C1 segment of cervical spinal cord (tissue), 14 donors: ENCODE data around the gene ARHGAP20.
A peak's percentile ranks its signal among the peaks of the same experiment; 100 is the strongest.

Experiments
- DNase-seq, 14 donors: peaks; one replicate each; lab custom pipeline; 2025; lab: John Stamatoyannopoulos, UW

Gene ARHGAP20

DNA sequence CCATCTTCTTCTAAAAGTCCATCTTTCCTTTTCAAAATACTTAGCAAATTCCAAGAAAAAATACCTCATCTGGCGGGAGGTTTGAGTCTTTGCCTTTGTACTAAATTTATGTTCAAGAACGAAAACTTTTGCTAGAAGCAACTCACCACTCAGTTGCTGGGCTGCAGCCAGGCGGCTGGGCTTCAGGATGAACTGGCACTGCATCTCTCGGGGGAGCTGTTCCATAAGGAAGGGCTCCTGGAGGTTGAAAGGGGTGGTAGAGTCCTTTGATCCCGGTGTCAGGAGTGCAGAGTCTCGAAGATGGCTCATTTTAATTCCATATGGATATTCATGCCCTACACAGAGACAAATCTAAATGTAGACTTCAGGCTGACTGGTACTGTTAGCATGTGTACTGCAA lies 105.8 kb downstream of the ARHGAP20 start:
- DNase-seq: no peak

DNA sequence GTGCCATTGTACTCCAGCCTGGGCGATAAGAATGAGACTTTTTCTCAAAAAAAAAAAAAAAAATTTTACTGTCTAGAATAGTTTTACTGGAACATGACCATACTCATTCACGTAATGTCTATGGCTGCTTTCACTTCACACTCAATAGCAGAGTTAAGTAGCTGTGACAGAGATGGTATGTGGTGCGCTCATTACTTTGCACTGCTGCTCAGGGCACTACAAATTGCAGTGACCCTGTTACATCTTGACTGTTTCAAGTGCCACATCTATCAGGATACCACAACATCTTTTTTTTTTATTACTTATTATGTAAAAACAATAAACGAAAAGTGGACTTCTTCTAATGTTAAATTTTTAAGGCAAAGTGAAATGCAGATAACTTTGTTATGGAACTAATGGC lies 110.3 kb downstream of the ARHGAP20 start:
- no peak for DNase-seq

DNA sequence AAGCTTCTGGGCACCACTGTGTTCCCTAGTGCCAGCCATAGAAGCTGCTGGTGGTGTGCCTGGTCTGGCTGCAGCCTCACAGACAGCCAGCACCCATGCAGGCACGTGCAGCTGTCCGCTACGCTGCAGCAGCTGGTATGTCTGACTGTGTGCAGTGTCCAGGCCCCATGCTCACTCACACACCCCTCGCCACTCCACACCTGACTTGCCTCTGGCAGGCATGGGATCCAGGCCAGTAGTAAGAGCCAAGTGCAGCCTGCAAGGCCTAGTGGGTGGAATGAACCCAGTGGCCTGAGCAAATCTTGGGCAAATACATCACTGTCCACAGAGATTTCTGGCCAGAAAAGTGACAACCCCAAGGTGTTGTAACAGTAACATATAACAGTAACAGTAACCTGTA lies 111.9 kb downstream of the ARHGAP20 start:
- no peak for DNase-seq

DNA sequence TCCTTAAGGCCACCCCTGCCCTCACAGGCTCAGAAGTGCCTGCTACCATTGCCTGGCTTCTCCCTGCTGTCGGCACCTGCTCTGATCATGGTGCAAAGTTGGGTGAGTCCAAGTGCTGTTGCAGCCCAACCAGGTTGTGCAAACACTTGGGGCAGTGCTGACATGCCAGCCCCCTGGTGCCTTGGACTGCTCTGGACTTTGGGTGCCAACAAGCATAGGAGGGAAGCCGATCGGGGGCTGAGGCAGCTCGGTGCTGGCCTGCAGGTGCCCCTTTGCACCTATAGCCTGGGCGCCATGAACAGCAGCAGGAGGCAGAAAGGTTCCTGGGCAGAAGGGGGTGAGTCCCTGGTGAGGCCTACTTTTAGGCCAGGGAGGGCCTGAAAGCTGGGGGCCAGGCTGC lies 113.0 kb downstream of the ARHGAP20 start:
- DNase-seq: no peak

DNA sequence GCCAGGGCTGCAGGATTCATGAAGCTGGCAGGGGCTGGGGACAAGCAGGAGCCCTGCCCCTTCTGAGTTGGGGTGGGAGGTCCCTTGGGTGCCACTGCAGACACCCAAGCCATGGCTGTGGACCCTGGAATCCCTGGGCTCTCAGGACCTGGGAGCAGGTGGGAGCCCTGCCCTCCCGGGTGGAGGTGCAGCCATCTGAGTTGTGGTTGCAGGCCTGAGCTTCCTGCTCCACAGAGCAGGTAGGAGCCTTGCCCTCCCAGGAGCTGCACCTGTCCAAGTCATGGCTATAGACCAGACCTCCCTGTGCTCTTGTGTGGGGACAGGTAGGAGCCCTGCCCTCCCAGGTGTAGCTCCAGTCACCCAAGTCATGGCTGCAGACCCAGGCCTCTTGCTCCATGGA lies 113.5 kb downstream of the ARHGAP20 start:
- no peak for DNase-seq

DNA sequence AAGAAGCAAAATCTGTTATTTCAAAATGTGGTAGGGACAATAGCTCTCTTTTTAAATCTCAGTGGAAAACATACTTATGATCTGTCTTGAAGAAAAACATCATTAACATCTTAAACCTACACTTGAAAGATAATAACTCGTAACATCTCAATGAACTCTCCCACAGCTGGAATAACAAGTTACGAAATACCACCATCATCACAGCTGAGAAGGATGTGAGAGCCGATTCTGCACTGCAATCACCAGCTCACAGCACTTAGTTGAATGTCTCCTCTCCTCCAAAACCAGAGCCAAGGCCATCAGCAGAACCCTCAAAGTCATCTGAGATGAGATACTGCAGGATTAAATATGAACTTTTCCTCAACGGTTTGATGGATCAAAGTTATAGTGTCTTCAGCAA lies 124.3 kb downstream of the ARHGAP20 start:
- no peak for DNase-seq

DNA sequence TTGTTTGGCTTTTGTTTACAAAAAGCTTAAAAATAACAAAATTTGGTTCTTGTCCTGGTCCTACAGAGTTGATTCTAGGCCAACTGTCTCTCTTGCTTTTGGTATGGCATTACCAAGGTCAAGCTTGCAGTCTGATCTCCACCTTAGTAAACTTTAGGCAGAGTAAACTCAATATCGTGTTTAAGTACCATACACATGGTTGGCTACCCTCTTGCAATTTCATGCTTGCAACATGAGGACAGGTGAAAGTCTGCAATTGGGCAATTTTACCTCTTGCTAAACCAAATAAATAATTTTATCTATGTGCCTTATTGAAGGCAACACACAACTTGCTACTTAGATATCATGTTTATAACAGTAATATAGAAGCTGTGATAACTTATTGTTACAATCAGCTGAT lies 125.1 kb downstream of the ARHGAP20 start:
- DNase-seq: no peak

DNA sequence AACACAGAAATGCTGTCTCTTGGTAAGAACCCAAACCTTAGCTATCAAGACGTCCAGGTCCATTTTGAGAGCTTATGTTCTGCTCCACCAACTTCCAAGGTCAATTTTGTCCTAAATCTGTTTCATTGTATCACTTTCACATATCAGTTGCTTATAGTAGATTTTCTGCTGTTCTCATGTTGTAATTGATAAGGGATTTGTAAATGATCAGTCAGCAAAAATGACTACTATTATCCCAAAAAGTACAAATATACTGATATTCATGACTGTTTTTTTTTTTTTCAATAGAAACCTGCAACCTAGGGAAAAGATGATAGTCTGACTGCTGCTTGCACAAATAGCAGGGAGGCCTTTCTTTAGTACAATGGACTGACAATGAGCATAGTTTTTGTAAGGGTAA lies 128.1 kb downstream of the ARHGAP20 start:
- DNase-seq: no peak

DNA sequence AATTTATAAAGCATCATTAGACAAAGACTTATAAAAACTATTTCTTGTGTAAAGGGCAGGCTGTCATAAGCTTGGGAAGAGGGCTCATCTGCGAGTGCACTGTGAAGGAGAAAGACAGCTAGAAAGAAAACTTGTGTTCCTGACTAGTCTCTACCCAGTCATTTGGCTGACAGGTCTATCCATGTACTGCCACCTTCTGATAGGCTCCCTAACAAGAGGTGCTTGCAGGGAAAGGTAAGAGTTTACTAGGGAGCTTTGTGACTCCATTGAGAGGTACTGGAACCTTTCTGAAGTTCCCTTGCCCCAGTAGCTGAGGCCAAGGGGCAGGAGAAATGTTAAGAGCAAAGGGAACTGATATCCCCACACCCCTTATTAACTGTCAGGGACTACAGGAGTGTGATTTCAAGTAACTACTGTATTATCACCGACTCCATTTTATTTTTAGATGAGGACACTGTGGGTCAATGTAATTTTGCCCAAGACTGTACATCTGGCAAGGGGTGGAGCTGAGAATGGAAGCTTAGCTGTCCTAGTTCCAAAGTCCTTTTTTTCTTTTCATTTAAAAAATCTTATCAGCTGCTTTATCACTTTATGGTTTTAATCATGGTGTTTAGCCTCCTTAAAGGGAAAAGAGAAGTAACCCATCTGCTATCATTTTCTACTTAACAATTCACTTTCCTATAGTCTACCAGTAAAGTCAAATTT lies 129.4 kb downstream of the ARHGAP20 start:
- no peak for DNase-seq

DNA sequence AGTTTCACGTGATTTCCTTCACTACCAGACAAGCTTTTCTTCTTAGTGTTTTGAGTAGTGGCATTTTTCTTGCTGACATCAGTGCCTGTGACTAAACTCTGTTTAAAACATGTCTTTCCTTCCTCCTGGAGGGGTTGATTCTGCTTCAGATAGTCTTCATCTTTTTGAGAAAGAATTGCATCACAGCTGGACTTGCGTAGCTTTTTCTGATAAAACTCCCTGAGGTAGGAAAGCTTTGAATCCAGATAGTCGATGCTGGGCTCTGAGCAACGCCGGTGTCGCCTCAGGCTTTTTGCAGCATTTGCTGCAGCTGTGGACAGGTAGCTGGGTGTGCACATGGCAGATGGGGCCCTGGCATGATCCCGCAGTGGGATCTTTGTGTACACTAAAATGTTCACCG lies 131.7 kb downstream of the ARHGAP20 start:
- no peak for DNase-seq

DNA sequence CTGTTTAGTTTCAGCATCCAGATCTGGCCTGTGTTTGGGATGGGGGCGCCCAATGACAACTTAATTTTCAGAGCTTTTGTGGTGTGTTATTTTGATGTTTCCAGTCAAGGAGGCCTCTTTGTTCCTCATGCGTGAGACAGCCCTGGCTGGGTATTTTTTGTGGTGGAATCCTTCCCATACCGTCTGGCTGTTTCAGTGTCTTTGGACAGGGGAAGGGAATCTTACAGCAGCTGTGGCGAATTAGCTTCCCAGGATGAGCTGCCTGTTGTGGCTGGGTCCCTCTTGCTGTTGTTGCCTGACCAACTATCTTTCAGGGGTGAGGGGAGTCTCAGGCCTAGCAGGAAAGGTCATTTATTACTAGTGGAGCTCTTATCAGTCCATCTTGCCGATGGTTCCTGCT lies 138.8 kb downstream of the ARHGAP20 start:
- DNase-seq: no peak

DNA sequence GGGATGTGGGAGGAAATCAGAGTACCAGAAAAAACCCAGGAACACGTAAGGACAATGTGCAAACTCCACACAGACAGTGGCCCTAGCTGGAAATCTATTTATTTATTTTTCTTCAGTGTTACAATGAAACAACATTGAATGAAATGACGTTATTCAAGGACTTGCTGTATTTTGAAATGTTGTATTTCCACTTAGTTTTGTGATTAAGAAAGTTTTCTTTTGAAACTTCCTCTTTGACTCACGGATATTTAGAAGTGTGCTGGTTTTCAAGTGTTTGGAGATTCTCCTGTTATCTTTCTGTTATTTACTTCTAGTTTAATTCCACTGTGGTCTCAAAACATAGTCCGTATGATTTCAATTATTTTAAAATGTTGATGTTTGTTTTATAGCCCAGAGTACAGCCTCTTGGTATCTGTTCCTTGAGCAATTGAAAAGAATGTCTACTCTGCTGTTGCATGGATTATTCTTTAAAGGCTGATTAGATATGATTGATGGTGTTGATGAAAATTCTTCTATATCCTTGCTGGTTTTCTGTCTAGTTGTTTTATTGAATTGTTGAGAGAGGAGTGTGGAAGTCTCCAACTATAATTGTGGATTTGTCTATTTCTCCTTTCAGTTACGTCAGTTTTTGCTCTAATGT lies 141.0 kb downstream of the ARHGAP20 start:
- DNase-seq: no peak

DNA sequence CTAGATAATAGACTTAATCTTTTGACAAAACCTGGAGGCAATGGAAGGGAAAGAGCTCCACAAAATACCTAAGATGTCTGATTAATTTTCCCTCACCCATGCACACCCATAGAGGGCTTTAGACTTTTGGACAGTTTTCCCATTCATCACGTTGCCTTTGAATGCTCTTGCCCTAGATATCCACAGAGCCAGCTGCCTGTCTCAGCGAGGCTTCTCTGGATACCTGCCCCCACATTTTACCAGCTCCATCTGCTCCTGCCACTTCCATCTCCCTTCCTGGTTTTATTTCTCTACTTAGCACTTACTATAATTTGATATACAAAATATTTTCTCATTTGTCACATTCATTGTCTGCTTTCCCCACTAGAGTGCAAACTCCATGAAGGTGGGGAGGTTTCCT lies 145.7 kb downstream of the ARHGAP20 start:
- peak in 1 of 14 donors; percentile 82 for DNase-seq

DNA sequence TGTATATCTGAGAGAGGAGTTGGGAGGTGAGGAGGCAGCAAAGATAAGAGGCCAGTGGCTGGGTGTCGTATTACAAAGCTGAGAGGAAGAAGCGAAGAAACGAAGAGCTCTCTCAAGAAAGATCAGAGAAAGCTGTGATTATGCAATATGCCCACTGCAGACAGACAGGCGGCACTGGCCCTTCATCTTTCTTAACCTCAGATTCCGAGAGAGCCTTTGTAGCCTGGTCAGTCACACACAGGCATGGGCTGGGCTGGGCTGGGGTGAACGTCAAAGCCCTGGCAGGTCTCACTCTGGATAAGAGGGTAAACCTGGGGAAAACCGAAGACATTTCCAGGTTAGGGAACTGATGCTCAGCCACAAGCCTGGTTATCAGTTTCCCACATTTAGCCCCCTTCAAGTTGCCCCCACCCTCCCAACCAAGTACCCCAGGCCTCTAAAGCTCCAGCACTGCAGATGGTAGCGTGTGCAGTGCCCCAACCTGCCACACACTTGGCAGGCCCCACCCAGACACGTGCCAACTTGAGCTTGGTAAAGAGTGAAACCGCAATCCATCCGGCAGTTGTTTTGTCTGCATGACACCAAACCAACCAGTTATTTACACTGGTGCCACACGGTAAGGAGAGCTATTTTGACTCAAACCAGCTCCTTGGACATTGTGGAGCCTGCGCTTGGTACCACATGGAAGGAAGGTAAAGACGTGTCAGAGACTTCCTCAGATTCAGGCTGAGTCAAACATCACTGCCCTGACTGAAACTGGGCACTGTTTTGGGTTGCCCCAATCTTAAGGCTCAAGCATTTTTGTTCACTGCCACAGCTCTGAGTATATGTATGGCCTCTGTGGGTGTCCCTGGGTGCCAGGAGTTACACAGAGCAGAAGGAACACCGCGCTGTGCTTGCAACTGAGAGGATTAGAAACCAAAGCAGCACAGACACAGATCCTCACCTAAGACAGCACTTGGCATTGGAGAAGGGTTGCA lies 146.6 kb downstream of the ARHGAP20 start:
- DNase-seq: peak in 1 of 14 donors; percentile 44

DNA sequence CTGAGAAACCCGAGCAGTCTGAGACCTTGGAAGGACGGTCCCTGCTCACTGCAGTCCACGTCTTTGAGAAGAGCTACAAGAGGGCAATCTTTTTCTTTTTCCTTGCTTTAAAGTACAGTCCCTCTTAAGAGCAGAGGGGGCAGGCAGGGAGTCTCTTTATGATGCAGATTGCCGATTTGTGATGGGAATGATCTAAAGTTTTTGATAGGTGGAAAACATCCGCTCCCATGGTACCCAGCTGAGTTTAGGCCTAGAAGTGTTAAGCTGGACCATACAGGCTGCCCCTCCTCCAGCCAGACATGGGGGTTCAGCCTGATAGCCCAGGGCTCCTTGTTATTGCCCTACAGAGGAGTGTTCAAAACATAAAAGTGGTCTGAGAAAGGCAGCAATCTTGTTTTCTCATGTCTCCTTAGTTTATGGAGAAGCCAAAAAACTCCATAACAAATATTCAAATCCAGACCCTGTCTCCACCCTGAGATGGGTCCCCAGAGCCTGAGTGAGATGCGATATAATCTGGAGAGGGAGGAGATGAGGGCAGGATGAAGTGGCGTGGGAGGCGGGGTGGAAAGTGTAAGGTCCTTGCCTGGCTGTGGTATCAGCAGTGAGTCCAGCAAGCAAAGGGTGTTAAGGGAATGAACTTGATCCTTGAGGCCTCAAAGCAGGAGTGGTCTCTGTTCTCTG lies 147.4 kb downstream of the ARHGAP20 start:
- DNase-seq: no peak

DNA sequence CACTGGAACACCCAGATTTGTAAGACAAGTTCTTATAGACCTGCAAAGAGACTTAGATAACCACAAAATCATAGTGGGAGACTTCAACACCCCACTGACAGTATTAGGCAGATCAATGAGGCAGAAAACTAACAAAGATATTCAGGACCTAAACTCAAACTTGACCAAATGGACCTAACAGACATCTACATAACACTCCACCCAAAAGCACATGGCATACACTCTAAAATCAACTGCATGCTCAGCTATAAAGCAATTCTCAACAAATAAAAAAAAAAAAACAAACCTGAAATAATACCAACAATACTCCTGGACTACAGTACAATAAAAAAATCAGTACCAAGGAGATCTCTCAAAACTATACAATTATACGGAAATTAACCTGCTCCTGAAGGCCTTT lies 167.5 kb downstream of the ARHGAP20 start:
- DNase-seq: no peak

DNA sequence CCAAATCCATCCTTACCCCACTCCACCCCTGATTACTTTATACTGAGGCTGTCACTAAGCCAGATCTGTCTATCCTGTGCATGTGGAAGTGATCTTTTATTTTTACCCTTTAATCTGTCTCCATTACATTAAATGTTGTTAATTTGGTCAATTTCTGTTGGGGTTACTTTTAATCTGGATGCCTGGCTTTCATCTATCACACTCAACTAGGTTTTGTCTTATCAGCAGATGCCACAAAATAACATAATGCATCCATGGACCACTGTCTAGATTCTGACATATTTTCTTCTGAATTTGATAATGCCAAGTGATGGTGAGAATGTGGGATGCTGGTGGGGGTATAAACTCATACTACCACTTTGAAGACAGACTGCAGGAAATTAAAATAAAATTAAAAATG lies 174.1 kb downstream of the ARHGAP20 start:
- DNase-seq: no peak

DNA sequence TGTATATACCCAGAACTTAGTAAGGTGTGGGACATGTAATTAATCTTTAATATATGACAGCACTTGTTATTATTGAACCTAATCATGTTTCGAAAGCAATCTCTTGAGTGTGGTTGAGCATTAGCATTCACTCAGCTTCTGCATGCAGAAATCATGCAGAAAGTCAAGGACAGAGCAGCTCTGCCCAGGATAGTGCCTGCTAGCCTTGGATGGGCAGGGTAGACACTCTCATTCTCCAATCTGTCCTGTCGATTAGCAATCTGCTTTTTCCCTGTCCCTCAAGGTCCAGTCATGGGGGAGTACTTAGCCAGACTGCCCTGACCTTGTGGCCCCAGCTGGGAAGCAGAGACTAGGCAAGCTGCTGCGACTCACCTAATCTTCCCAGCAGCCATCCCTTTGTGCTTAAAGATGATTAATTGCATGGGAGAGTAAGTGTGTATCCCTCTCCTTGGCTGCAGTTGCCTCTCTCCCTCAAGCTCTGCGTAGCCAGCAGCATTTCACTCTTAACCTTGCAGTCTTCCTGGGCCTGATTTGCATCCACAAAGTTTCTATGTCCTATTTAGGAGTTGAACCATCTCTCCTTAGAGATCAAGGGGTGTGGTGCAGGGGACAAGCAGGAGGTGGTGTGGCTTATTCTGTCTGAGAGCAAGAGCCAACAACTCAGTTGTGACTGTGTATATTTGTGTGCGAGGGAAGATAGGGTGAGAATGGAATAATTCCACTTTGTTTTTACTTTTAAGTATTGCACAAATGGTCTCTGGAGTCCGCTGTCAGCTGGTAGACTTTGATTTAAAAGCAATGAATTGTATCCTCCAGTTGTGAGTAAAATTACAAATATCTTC lies 181.1 kb downstream of the ARHGAP20 start:
- DNase-seq: no peak

DNA sequence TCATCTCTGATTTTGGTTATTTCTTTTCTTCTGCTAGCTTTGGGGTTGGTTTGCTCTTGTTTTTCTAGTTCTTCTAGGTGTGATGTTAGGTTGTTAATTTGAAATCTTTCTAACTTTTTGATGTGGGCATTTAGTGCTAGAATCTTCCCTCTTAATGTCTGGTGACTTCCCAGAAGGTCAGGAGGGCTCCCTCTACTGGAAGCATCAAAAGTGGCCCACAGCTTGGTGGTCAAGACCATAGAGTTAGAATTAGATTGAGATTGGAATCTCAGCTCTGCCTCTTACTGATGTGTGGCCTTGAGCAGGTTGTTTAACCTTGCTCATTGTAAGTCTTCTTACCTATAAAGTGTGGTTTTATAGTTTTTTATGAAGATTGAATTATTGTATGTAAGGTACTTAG lies 183.2 kb downstream of the ARHGAP20 start:
- no peak for DNase-seq

DNA sequence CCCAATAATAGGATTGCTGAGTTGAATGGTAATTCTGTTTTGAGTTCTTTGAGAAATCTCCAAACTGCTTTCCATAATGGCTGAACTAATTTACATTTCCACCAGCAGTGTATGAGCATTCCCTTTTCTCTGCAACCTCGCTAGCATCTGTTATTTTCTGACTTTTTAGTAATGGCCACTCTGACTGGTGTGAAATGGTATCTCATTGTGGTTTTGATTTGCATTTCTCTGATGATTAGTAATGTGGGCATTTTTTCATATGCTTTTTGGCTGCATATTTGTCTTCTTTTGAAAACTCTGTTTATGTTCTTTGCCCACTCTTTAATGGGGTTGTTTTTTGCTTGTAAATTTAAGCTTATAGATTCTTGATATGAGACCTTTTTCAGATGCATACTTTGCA lies 185.1 kb downstream of the ARHGAP20 start:
- DNase-seq: no peak
